HG02588 (cell line): ENCODE data around the gene CCT6A.
"Not testable (repeated sequence)": the region's sequence is repeated elsewhere in the genome, so short reads cannot be mapped to it uniquely, and the experiment has no call there.

Experiments used
- ATAC-seq: cut with Tn5 transposase; IDR thresholded peaks from one replicate; pipeline ENCODE4 v1.9.1; 2021; ENCODE audit warnings: mild to moderate bottlenecking, moderate library complexity; ENCODE audit not compliant: unreplicated experiment

CCT6A gene

GRCh38 chr7:56051339-56052191 lies at the start of gene CCT6A, which contains the start of gene PSPH:
TSS of gene CCT6A (plus strand) at chr7:56051765. CDS start at chr7:56051849, 84 bp downstream.
TSS of gene PSPH (minus strand) at chr7:56051444. CDS start at chr7:56021212, 30,232 bp downstream.
- peak; percentile 97 for ATAC-seq

GRCh38 chr7:56003749-56004148 lies 47.8 kb upstream of the CCT6A start:
- ATAC-seq, result no peak

GRCh38 chr7:56007167-56007652 lies 44.4 kb upstream of the CCT6A start:
- ATAC-seq, result no peak

- ATAC-seq, result no peak
Measured at GRCh38 chr7:56007891-56008290, 43.7 kb upstream of the CCT6A start.

- ATAC-seq, result no peak
Measured at GRCh38 chr7:56009695-56010094, 41.9 kb upstream of the CCT6A start.

GRCh38 chr7:56017015-56017414 lies 34.5 kb upstream of the CCT6A start:
- ATAC-seq, result not testable (repeated sequence)

GRCh38 chr7:56019501-56019900 lies 32.1 kb upstream of the CCT6A start:
- no peak for ATAC-seq

GRCh38 chr7:56023500-56023899 lies 28.1 kb upstream of the CCT6A start:
- no peak for ATAC-seq

- ATAC-seq, result no peak
Measured at GRCh38 chr7:56026538-56026937, 25.0 kb upstream of the CCT6A start.

- ATAC-seq, result no peak
Measured at GRCh38 chr7:56028942-56029630, 22.5 kb upstream of the CCT6A start.

- no peak for ATAC-seq
Measured at GRCh38 chr7:56030340-56030739, 21.2 kb upstream of the CCT6A start.

- ATAC-seq, result not testable (repeated sequence)
Measured at GRCh38 chr7:56031556-56031955, 20.0 kb upstream of the CCT6A start.

- ATAC-seq, result not testable (repeated sequence)
Measured at GRCh38 chr7:56032578-56032977, 19.0 kb upstream of the CCT6A start.

- peak; percentile 97 for ATAC-seq
Measured at GRCh38 chr7:56033671-56034432, 17.7 kb upstream of the CCT6A start.

- no peak for ATAC-seq
Measured at GRCh38 chr7:56040730-56041129, 10.8 kb upstream of the CCT6A start.

- not testable (repeated sequence) for ATAC-seq
Measured at GRCh38 chr7:56045758-56046157, 5.8 kb upstream of the CCT6A start.

GRCh38 chr7:56046721-56047445 lies 4.7 kb upstream of the CCT6A start:
- no peak for ATAC-seq

GRCh38 chr7:56047446-56048116 lies 4.0 kb upstream of the CCT6A start:
- ATAC-seq, result not testable (repeated sequence)

GRCh38 chr7:56048245-56048644 lies 3.3 kb upstream of the CCT6A start:
- no peak for ATAC-seq

GRCh38 chr7:56048763-56049162 lies 2.8 kb upstream of the CCT6A start:
- ATAC-seq, result not testable (repeated sequence)
